ENCODE results near the gene CHST9. TPM values are rescaled to one million over a fixed set of nuclear protein-coding genes. Genes with fewer than 3 reads are reported as not detected.

CHST9 gene
- total and polyA plus RNA-seq, 10 of the 15 experiments (the other 5 are each of a cell fraction or from before 2014, with no cell fraction given) = 0.34 TPM; not detected in 9

GRCh38 chr18:27073404-27073830 is 111.7 kb downstream of the CHST9 start (continued):
- TF ChIP-seq CHD1 (IDR thresholded peaks at IDR 0.05; ENCODE audit: low read depth, low read length) = no peak

GRCh38 chr18:27064673-27065072 is 120.4 kb downstream of the CHST9 start:
- BruUV-seq (replicated peaks) = no TSS peak
- no peaks in the 10 kb centered on the region for H3K27me3 ChIP-seq (replicated peaks in 1 of 2; ENCODE audit: control insufficient read depth in 2 of 2, insufficient read depth in 2 of 2, low read length in 1 of 2)
- in situ Hi-C loops (cut with MboI) = no loop called here
- no peaks in the 10 kb centered on the region for H3K79me2 ChIP-seq (ENCODE audit: control insufficient read depth, insufficient read depth, low read length)
- 63% methylated on average over 3 of the region's 3 CpGs for WGBS (ENCODE audit: insufficient coverage, insufficient replicate concordance, low lambda C conversion rate, missing lambda C conversion rate)
- H3K9me3 ChIP-seq (replicated peaks; ENCODE audit: control insufficient read depth, insufficient read depth, low read length) = no peaks in the 10 kb centered on the region
- no peak overlapping the region for H2AFZ ChIP-seq (ENCODE audit: control insufficient read depth, low read depth, low read length)
- H3K4me1 ChIP-seq (ENCODE audit: control insufficient read depth, insufficient read depth, low read length) = no peaks in the 10 kb centered on the region
- H3K4me3 ChIP-seq = no peak overlapping the region
- ChIA-PET POLR2A (no interaction called here), SMC1A (ENCODE audit: uncharacterized antibody, unreplicated experiment) (no interaction called here), RAD21 (ENCODE audit: unreplicated experiment) (no interaction called here), CTCF (no interaction called here)
- FAIRE-seq (no peak), DNase-seq (ENCODE audit: low read depth, low spot score) (no peak), ATAC-seq (no peak)
- no peak overlapping the region for H3K27ac ChIP-seq (ENCODE audit: control insufficient read depth, insufficient read depth)
- no peaks in the 10 kb centered on the region for H3K36me3 ChIP-seq (ENCODE audit: control insufficient read depth in 2 of 2, insufficient read depth in 2 of 2, low read length in 1 of 2)
- H3K4me2 ChIP-seq (ENCODE audit: control insufficient read depth, insufficient read depth) = no peak overlapping the region
- no peaks in the 10 kb centered on the region for H4K20me1 ChIP-seq (ENCODE audit: control insufficient read depth, insufficient read depth)
- no peak overlapping the region for H3K9ac ChIP-seq (ENCODE audit: control insufficient read depth, insufficient read depth, low read length)
- no peak for TF ChIP-seq POLR2AphosphoS2 (IDR thresholded peaks at IDR 0.05; ENCODE audit: low read depth, low read length)
- no peak for TF ChIP-seq SPI1 (IDR thresholded peaks at IDR 0.05; ENCODE audit: borderline replicate concordance, insufficient read depth, low read depth, low read length)
- TF ChIP-seq CHD1 (IDR thresholded peaks at IDR 0.05; ENCODE audit: low read depth, low read length) = no peak
- no peak for TF ChIP-seq RUNX3 (IDR thresholded peaks at IDR 0.05; ENCODE audit: low read length)
- no peak for TF ChIP-seq NR2C1 (IDR thresholded peaks at IDR 0.05)
- intact Hi-C loops (cut with micrococcal nuclease; ENCODE audit: unreplicated experiment) = no loop called here

- ChIA-PET SMC1A (ENCODE audit: uncharacterized antibody, unreplicated experiment) (no interaction called here), RAD21 (ENCODE audit: unreplicated experiment) (no interaction called here), POLR2A (no interaction called here), CTCF (no interaction called here)
- H3K79me2 ChIP-seq (ENCODE audit: control insufficient read depth, insufficient read depth, low read length) = no peaks in the 10 kb centered on the region
- no peaks in the 10 kb centered on the region for H3K27me3 ChIP-seq (replicated peaks in 1 of 2; ENCODE audit: control insufficient read depth in 2 of 2, insufficient read depth in 2 of 2, low read length in 1 of 2)
- BruUV-seq (replicated peaks) = no TSS peak
- 8% methylated on average over 2 of the region's 2 CpGs for WGBS (ENCODE audit: insufficient coverage, insufficient replicate concordance, low lambda C conversion rate, missing lambda C conversion rate)
- H3K36me3 ChIP-seq (ENCODE audit: control insufficient read depth in 2 of 2, insufficient read depth in 2 of 2, low read length in 1 of 2) = no peaks in the 10 kb centered on the region
- H4K20me1 ChIP-seq (ENCODE audit: control insufficient read depth, insufficient read depth) = 0 out of 2 replicates have a peak, but pooled peaks cover 2% of the 10 kb centered on the region
- H3K9ac ChIP-seq (ENCODE audit: control insufficient read depth, insufficient read depth, low read length) = no peak overlapping the region
- intact Hi-C loops (cut with micrococcal nuclease; ENCODE audit: unreplicated experiment) = no loop called here
- FAIRE-seq (no peak), ATAC-seq (no peak), DNase-seq (ENCODE audit: low read depth, low spot score) (no peak)
- H3K4me3 ChIP-seq = no peak overlapping the region
- in situ Hi-C loops (cut with MboI) = no loop called here
- H3K4me2 ChIP-seq (ENCODE audit: control insufficient read depth, insufficient read depth) = no peak overlapping the region
- no peak overlapping the region for H3K27ac ChIP-seq (ENCODE audit: control insufficient read depth, insufficient read depth)
- no peaks in the 10 kb centered on the region for H3K4me1 ChIP-seq (ENCODE audit: control insufficient read depth, insufficient read depth, low read length)
- H2AFZ ChIP-seq (ENCODE audit: control insufficient read depth, low read depth, low read length) = no peak overlapping the region
- no peaks in the 10 kb centered on the region for H3K9me3 ChIP-seq (replicated peaks; ENCODE audit: control insufficient read depth, insufficient read depth, low read length)
- TF ChIP-seq HCFC1 (IDR thresholded peaks at IDR 0.05; ENCODE audit: low read length) = no peak
- TF ChIP-seq SKIL (IDR thresholded peaks at IDR 0.05; ENCODE audit: low read depth, poor library complexity, severe bottlenecking) = no peak
- TF ChIP-seq CUX1 (IDR thresholded peaks at IDR 0.05; ENCODE audit: insufficient replicate concordance, low read depth, low read length) = no peak
- no peak for TF ChIP-seq SREBF1 (IDR thresholded peaks at IDR 0.05; ENCODE audit: low read length)
- TF ChIP-seq ZSCAN29 (IDR thresholded peaks at IDR 0.05) = no peak
Observed at GRCh38 chr18:27062802-27063201, 122.3 kb downstream of the CHST9 start.

Measured in GM12878 (cell line).